A172 (cell line): ENCODE data around the gene STIMATE. TPM values are rescaled to one million over a fixed set of nuclear protein-coding genes. Genes with fewer than 3 reads are reported as not detected.

ENCODE experiments used
- DNase-seq: peaks from one replicate; pipeline ENCODE4 v3.0.0-alpha.2; 2015; ENCODE audit warnings: low spot score
- total RNA-seq: library from RNA; depleted of rRNA; stranded (reverse); fragments of >200 nt; shearing (Covaris generic); gene quantifications from 2 replicates; pipeline ENCODE4 v1.2.3, GENCODE V29; 2014

The STIMATE gene
- total RNA-seq, 1 experiment from 2014 or later, result 10.2 TPM

GRCh38 chr3:52894756-52895155, 2.6 kb downstream of the STIMATE start:
- DNase-seq, result no peak

- DNase-seq, result no peak
Measured at GRCh38 chr3:52893723-52894122, 3.6 kb downstream of the STIMATE start.

- no peak for DNase-seq
Measured at GRCh38 chr3:52892625-52893311, 4.6 kb downstream of the STIMATE start.

GRCh38 chr3:52892290-52892624, 5.1 kb downstream of the STIMATE start:
- no peak for DNase-seq

GRCh38 chr3:52891615-52892081, 5.7 kb downstream of the STIMATE start:
- DNase-seq, result no peak

GRCh38 chr3:52891164-52891563, 6.2 kb downstream of the STIMATE start:
- DNase-seq, result no peak

- no peak for DNase-seq
Measured at GRCh38 chr3:52890735-52891134, 6.6 kb downstream of the STIMATE start.

GRCh38 chr3:52889901-52890300, 7.4 kb downstream of the STIMATE start:
- DNase-seq, result no peak

GRCh38 chr3:52887166-52887565, 10.2 kb downstream of the STIMATE start:
- no peak for DNase-seq

- DNase-seq, result no peak
Measured at GRCh38 chr3:52886049-52886730, 11.2 kb downstream of the STIMATE start.

- no peak for DNase-seq
Measured at GRCh38 chr3:52882377-52882776, 15.0 kb downstream of the STIMATE start.

GRCh38 chr3:52881871-52882270, 15.5 kb downstream of the STIMATE start:
- DNase-seq, result no peak

GRCh38 chr3:52880474-52880873, 16.9 kb downstream of the STIMATE start:
- no peak for DNase-seq

- no peak for DNase-seq
Measured at GRCh38 chr3:52880047-52880446, 17.3 kb downstream of the STIMATE start.

GRCh38 chr3:52879581-52879980, 17.8 kb downstream of the STIMATE start:
- DNase-seq, result no peak

GRCh38 chr3:52879090-52879489, 18.3 kb downstream of the STIMATE start:
- DNase-seq, result no peak

- DNase-seq, result no peak
Measured at GRCh38 chr3:52877085-52877484, 20.3 kb downstream of the STIMATE start.

- no peak for DNase-seq
Measured at GRCh38 chr3:52874864-52875587, 22.3 kb downstream of the STIMATE start.

GRCh38 chr3:52874160-52874701, 23.1 kb downstream of the STIMATE start:
- no peak for DNase-seq

- DNase-seq, result peak; percentile 38
Measured at GRCh38 chr3:52873433-52874159, 23.8 kb downstream of the STIMATE start.

GRCh38 chr3:52872245-52872644, 25.1 kb downstream of the STIMATE start:
- DNase-seq, result no peak

GRCh38 chr3:52871761-52872160, 25.6 kb downstream of the STIMATE start:
- no peak for DNase-seq
